NCI-H446 (cell line): ENCODE data around the gene NEK10.

Experiments used
- DNase-seq, 2 experiments: peaks; one replicate each; lab custom pipeline; 2025; lab: John Stamatoyannopoulos, UW

NEK10 gene

DNA sequence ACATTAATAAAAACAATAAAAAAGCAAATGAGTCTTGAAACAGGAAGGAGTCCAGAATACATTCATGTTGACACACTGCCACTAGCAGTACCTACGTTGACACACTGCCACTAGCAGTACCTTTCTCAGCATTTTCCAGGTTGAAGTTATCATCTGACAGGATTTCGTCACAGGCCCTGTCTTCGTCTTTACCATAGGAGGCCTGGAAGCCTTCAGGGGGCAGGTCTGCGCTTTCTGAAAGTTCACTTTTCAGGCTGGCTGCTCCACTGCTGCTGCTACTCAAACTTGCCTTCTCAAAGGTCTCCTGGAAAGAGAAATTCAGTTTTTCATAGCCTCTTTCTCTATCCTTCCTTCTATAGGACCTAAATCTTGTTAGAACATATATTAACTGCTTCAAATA lies 194.7 kb downstream of the NEK10 start:
- DNase-seq: no peak

DNA sequence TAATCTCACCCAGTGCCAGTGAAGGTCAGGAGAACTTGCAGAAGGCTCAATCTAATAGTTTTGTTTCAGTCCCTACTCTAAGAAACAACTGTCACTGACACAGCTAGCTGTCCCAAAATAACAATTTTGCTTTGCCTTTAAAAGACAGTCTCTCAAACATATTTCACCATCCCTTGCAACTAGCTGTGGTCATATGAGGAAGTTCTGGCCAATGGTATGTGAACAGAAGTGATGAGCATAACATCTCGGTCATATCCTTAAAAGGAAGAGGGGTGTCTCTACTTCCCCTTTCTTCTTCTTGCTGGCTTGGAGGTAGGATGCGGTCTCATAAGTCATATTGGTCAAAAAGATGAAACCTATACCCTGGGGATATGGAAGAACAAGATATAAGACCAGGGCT lies 198.1 kb downstream of the NEK10 start:
- no peak for DNase-seq

DNA sequence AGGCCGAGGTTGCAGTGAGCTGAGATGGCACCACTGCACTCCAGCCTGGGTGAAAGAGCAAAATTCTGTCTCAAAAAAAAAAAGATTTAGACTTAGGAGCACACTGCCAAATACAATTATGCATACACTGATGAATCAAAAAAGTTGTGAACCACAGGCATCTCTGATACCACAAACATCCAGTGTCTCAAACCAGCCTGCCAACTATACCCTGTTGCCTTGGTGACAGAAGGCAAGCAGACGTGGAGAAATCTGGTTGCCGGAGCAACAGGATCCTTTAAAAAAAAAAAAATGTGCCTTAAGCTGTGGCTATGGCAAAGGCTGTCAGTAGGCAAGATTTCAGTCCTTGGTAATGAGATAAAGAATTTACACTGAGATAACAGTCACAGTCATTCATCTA lies 202.3 kb downstream of the NEK10 start:
- peak in 1 of 2 experiments; percentile 16 for DNase-seq

DNA sequence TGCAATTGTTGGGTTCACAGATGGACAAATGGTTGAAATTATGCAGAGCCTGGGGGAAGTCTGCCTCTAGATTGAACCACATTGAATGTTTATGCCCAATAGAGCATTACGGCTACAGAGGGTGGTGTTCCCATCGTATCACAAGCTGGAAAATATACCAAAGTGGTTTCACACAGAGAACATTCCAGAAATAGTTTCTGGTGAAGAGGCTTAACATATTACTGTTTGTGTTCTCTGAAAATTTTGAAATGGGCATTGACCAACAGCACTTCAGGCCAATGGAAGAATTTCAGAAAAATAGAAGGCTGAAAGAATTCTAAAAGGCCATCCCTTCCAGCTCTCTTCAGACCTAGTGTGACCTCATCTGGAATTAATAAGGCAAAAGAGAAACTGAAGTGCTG lies 203.9 kb downstream of the NEK10 start:
- DNase-seq: no peak

DNA sequence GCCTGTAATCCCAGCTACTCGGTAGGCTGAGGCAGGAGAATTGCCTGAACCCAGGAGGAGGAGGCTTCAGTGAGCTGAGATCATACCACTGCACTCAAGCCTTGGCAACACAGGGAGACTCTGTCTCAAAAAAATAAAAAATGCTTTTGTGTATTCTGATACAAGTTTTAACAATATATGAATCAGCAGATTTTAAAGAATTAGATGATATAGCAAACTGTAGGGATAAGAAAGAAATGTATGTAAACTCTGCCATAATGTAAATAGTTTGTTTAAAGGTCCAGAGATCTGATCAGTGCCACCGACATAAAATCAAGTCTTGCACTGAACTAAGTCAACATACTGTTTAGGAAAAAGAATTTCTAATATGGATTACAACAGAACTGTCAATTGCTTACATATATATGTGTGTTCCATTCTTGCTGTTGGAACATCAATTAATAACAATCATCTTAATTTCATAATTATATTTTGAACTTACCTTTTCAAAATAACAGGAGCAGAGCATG lies 208.3 kb downstream of the NEK10 start:
- DNase-seq: no peak

DNA sequence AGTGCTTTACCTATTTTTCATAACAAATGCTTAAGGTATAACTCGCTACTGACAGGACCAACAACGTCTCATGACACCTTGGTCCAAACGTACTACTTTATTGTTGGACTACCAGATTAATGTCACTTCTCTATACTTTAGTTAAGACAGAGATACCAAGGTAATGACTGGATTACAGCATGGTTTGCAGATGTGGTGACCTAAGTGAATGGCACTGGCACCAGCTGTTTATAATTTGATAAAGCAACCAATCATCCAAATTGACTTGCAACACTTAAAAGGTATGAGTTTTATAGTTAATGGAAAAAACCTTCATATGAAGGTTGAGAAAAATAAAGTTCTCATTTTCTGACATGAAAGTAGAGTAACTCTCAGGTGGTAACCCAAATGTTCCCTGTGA lies 209.0 kb downstream of the NEK10 start:
- DNase-seq: no peak

DNA sequence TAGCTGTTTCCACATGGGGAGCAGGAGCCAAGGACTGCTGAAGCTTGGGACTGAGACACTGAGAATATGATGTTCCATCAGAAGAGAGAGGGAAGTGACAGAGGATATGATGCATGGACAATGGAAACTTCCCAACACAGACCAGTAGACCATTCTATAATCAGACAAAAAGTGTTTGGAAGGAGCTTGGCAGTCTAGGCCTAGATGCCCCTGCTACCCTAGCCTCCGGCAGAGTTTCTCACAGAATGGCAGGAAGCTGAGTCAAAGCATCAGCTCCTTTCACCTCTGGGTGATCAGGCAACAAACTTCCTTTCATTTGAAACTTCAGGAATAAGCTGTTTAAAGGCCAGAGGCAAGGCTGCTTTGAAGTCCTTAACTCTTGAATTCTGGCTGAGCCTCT lies 222.0 kb downstream of the NEK10 start:
- no peak for DNase-seq

DNA sequence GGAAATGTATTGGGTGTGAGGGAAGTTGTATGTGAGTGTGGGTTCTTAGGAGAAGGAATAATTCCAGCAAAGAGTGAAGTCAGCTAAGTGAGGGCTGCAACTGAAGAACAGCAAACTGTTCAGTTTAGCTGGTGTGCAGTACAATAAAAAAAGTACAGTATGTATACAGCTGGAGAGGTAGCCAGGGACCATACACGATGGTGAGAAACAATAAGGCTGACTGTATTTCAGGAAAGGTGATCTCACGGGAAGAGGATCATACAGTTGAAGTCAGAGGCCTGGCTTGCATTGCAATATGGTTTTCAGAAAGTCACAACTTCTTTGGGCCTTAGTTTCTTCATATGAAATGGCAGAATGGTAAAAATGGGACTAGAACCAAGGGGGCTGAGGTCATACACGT lies 222.4 kb downstream of the NEK10 start:
- no peak for DNase-seq

DNA sequence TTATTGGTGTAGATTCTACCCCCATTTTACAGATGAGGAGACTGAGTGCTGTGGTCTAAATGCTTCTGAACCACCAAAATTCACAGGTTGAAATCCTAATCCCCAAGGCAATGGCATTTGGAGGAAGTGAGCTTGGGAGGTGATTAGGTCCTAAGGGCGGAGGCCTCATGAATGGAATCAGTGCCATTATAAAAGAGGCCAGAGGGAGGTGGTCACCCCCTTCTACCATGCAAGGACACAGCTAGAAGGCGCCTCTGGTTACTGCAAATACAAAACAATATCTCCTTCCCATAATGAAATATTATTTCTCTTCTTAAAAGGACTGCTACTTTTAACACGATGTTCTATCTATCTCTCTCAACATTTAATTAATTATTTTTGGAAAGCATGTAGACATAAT lies 223.5 kb downstream of the NEK10 start:
- no peak for DNase-seq

DNA sequence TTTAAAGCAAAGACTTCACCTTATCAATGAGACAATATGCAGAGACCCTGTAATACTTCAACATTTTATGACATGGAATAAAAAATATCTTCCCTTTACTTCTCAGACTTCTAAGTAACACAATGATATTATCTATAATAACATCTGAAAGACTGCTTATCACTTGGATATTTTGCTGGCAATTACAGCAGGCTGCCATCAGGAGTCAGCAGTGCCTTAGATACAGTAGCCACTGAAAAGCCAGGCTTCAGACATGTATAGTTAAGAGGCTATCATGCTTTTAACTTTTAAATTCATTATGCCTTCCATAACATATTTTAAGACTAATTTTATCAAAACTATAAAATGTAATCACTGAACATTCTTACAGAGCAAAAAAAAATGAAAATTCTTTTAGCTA lies 227.5 kb downstream of the NEK10 start:
- no peak for DNase-seq

DNA sequence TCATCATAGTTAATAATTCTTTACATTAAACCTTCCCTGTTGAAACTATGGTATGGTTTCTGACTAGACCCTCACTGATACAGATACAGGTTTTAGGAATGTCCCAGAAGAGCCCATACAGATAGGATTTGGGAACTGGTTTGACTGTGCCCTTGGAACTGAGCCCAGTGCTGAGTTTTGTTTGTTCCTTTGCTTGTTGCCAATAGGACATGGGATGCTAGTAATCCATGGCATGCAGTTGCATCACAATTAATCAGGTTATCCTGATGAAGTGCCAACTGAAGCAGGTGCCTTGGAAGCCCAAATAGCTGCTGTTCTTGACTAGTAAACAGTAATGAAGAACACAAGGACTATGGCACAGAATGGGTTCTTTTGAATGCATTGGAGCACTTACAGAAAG lies 230.6 kb downstream of the NEK10 start:
- peak; percentile 1 to 8 for DNase-seq

DNA sequence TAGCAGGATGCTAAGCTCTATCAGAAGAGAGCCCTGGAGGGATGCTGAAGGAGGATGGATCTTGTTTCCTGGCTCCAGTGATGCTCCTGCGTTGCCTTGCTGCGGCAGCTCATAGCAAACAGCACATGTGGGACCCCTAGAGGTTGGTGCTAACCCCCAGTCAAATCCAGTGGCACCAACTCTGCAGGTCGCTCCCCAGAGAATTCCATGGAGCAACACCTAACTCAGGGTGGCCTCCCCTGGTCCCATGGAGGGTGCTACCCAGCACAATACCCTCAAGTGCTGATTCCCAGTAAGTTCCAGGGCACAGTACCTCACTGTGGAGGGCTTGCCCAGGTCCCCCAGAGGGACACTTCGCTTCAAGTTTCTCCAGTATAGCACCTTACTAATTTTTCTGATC lies 231.2 kb downstream of the NEK10 start:
- DNase-seq: no peak

DNA sequence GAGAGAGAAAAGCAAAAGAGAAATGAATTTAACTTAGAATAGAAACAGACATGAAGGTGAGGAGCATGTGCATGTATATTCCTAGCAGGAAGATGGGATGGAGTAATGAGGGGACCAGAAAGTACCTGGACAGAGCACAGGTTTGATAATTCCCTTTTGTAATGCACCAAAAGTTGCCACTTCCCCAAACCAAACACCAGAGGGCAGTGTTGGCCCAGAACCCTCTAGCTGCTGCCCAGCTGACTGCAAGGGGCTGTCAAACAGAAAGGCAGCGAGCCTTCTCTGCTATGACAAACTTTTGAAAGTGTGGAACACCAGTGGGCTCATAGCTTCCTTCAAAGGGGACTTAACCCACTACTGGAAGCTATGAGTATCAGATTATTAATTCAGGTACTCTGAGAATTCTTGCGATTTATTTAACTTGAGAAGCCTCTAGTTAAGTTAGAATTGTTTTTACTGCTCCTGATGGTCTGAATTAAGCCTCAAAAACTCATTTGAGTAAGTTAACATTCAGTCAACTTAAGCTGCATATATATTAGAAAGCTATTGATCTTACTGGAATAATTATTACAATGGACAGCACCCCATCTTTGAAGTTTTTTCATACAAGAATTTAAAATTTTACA lies 234.9 kb downstream of the NEK10 start:
- DNase-seq: peak; percentile 3 to 72

DNA sequence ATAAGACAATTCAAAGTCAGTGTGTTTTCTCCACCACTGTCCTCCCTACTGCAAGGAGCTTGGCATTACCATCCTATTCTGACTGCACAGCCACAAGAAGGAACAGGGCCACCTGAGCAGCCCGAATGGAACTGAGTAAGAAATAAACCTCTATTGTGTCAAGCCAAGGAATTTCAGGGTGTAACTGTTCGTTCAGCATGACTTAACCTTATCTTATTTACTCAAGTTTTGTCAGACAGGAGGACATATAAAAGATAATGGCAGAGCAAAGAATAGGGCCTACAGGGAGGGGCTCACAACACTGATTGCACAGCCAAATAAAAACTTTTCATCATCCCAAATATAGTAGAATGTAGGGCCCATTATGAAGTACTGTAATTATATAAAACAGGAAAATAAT lies 236.1 kb downstream of the NEK10 start:
- DNase-seq: no peak

DNA sequence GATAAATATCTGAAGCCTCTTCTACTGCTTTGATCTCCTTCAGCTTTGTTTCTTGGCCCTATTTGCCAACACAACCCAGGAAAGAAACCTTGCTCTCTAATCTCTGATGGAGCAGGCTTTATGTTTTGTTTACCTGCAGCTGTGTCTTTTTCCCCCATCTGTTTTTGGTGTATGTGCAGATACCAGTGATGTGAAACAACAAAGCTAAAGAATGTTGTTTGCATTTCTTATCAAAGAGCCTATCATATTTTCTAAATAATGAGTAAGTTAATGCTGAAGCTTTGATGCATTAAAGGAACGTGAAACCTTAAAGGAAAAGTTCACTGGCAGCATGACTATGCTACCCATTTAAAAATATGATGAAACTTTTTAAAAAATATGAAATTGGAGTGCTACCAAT lies 238.4 kb downstream of the NEK10 start:
- no peak for DNase-seq

DNA sequence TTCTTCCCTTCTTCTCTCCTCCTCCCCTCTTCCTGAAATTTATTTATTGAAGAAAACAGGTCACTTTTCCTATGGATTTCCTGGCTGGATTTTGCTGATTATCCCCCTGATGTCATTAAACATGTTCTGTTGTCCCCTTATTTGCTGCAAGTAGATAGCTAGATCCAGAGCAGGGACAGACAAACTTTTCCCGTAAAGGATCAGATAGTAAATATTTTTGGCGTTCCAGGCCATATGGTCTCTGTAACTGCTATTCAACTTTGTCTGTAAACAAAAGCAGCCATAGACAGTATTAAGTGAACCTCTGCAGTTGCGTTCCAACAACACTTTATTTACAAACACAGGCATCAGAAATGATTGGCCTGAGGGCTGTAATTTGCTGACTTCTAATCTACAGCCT lies 241.3 kb downstream of the NEK10 start:
- no peak for DNase-seq

DNA sequence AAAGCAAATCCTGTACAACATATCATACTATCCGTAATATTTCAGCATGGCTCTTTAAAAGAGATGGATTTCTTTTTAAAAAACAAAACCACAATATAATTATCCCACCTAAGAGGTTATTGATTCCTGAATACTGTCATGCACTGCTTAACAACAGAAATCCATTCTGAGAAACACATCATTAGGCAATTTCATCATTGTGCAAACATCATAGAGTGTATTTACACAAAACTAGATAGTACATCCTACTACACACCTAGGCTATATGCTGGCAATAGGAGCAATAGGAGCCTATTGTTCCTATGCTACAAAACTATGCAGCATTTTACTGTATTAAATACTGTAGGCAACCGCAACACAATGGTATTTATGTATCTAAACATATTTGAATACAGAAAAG lies 242.0 kb downstream of the NEK10 start:
- no peak for DNase-seq

DNA sequence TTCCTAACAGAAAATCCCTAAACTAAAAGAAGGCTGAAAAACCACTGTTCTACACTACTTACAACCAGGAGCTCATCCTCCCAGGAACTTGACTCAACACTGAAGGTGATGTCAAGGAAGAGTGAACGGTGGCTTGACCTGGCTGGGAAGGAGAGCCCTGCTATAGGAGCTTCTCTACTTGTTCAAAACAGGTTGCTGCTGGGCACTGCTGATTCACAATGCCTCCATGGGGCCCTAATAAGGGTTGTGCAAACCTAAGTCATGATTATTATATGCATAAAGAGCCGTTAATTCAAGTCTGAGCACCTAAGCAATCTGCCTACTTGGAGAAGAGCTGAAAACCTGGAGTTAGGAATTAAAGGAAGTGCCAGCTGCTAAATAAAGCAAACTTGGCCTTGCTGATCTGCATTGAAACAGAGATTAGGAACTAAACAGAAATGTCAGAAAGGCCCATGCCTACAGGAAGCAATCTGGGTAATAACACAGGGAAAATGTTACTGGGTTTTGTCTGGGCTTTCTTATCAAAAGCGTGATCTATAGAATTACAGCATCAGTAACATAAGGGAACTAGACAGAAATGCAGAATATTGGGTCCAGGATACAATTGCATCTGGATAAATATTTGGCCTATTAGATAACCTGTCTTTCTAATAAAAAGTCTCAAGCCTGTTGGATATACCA lies 243.2 kb downstream of the NEK10 start:
- DNase-seq: no peak

DNA sequence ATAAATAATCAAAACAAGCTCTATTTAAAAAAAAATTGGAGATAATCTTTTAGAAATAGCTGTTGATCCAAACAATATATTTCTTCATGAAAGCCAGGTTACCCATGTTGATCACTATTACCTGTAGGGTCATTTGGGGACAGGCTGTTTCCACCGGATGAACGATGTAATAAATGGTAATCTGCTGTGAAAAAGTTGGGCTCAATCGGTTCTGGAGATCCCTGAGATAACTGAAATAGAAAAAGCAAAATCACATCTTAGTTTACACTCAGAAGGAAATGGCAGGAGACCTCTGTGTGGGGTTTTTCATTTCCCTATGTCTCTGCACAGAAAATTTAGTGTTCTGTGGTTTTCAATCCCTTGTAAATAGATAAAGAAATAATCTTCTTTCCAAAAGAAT lies 249.5 kb downstream of the NEK10 start:
- DNase-seq: no peak

DNA sequence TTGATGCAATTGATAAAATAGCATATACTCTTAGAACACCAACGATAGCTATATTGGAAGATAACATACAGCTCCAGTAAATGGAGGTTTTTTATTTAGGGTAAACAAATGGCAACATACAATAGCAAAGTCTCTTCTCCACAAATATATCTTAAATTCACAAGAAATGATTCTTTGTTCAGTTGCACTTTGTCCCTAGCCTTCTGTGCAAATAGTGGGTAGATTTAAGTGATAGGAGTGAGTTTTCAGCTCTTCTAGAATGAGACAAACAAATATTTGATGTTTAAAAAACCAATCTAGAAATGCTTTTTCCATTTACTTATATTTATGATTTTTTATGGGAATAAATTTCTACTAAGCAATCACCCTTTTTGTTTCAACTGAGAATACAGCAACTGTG lies 253.8 kb downstream of the NEK10 start:
- no peak for DNase-seq

DNA sequence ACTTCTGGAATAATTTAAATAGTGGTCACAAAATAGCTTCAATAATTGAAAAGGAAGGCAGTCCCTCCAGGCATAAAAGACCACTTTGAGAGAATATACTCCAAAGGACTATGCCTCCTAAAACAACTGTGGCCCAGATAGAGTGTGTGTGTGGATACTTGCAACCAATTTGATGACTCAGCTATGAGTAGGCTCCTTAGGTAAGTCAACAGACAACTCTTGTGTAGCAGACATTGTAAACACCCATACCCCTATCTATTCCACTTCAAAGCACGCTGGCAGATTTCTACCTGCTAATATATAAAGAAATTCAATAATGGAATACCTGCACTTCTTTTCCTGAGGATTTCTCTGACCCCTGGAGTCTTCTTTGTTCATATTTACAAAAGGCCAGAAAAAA lies 254.5 kb downstream of the NEK10 start:
- DNase-seq: no peak

DNA sequence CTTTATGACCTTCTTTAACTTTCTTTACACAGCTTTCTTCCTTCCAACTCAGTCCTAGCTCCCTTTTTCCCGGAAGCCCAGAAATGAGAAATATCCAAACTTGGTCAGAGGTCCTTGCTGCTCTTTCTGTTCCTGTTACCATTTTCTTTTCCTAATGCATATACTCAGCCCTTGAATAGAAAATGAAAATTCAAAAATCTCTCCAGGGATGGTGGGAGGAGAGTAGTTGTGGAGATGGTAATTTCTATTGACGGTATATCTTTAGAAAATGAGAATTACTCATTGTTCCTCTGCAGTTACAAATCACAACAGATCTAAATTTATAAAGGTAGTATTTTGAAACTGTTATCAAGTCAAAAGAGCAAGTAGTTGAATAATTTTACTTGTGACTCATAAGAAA lies 255.1 kb downstream of the NEK10 start:
- DNase-seq: no peak

DNA sequence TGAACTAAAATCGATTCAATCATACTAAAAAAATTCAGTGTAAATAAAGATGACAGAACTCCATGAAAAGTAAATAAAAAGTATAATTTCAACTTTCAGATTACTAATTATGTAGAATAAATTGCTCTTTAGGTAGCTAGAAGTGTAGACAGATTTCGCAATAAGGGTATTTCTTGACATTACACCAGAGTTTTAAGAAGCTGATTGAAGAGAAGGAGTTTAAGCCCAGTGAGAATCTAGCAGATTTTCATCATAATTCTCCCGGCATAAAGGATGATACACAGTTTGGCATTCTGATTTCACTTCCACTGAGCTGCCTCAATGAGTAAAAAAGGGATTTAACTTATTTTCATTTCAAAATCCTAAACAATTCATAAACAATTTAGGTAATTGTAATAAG lies 259.2 kb downstream of the NEK10 start:
- DNase-seq: no peak

DNA sequence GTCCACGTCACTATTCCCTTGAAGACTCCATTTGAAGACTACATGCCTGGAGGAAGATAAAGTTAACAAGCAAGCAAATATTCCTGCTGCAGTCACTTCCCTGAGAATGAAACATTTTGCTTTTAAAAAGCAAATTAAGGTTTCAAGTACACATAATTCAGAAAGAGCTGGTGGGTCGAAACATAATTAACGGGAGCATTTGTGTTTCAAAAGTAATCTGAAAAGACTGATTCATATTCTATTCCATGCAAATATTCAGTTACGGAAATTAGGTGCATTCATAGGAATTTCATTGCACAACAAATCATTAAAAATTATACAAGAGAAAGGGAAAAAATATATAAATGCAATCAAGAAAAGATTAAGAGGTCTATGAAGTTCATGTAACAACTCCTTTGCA lies 260.9 kb downstream of the NEK10 start:
- no peak for DNase-seq
